SK-N-MC (cell line): ENCODE data around the gene MND1.

Source experiments
- EZH2 ChIP-seq: fragments of 200-600 bp; sonication (generic); IDR thresholded peaks from one replicate; pipeline ENCODE4 v1.6.1; 2017; ENCODE audit warnings: antibody characterized with exemption
- POLR2AphosphoS5 ChIP-seq: IDR thresholded peaks from 2 replicates; pipeline ENCODE4 v1.6.1; 2012; ENCODE audit warnings: mild to moderate bottlenecking, low read depth, low read length, borderline replicate concordance

DNA sequence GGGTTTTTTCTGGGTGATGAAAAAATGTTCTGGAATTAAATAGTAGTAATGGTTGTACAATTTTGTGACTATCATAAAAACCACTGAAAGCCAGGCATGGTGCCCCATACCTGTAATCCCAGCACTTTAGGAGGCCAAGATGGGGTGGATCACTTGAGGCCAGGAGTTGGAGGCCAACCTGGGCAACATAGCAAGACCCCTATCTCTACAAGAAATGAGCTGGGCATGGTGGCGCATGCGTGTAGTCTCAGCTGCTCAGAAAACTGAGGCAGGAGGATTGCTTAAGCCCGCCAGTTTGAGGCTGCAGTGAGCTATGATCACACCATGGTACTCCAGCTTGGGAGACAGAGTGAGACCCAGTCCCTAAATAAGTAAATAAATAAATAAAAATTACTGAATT is 63.4 kb downstream of the MND1 start:
- no peak for TF ChIP-seq POLR2AphosphoS5
- no peak for TF ChIP-seq EZH2
